ENCODE measurements around the gene IGSF1.

- TF ChIP-seq POLR2A (conservative IDR thresholded peaks at IDR 0.05) (no peak), XRCC4 (IDR thresholded peaks at IDR 0.05; ENCODE audit: extremely low read depth, insufficient read depth, insufficient read length) (no peak), JUND (IDR thresholded peaks at IDR 0.05; ENCODE audit: borderline replicate concordance, low read depth, low read length) (no peak), JUND (tag; IDR thresholded peaks at IDR 0.05; ENCODE audit: borderline replicate concordance, low read depth, low read length) (no peak), ZNF280B (CRISPR knock-in tag; IDR thresholded peaks at IDR 0.05) (no peak)
These were observed 42.0 kb upstream of the IGSF1 start for GRCh38 chrX:131331152-131331551.

Measured in K562 (cell line).